HCT116 (cell line): ENCODE results near the gene MRPL20. TPM values are rescaled to one million over a fixed set of nuclear protein-coding genes. Genes with fewer than 3 reads are reported as not detected.

ENCODE experiments used
- ATAC-seq: fragments of 200-7000 bp; cut with Tn5 transposase; 2 replicates; pipeline ENCODE4 v1.9.1; 2020; ENCODE audit warnings: mild to moderate bottlenecking, moderate library complexity
- BruUV-seq: library from RNA; stranded (reverse); fragments of 400-500 nt; replicated peaks from 2 replicates; lab custom pipeline; 2021; lab: Mats Ljungman, UMichigan
- CTCF ChIA-PET: fragments of 300-600 bp; sonication (Branson Sonifier 250); formaldehyde crosslinking; loops from one replicate; lab custom pipeline; 2021; ENCODE audit warnings: antibody characterized with exemption; lab: Charles Lee
- POLR2A ChIA-PET: fragments of 300-600, 350-600 bp; sonication (Branson Sonifier 250); formaldehyde crosslinking; loops from one replicate; lab custom pipeline; 2021; ENCODE audit warnings: antibody characterized with exemption; lab: Charles Lee
- RAD21 ChIA-PET, 2 experiments: fragments of 300-600 bp; sonication (Branson Sonifier 250); formaldehyde crosslinking; loops; one replicate each; lab custom pipeline; 2023; ENCODE audit warnings: low total read pairs in 2 of 2; ENCODE audit not compliant: uncharacterized antibody in 2 of 2, unreplicated experiment in 2 of 2, low non-redundant PET in 1 of 2; lab: Charles Lee
- DNase-seq: peaks from one replicate; pipeline ENCODE4 v3.0.0-alpha.2; 2010; ENCODE audit warnings: low read depth, low spot score
- H2AFZ ChIP-seq: fragments of 200-600 bp; shearing (Covaris generic), sonication (generic); 2 replicates; pipeline ENCODE4 v1.6.1; 2017; ENCODE audit warnings: low read depth, mixed run types, mixed read lengths, antibody characterized with exemption, low read length; ENCODE audit not compliant: poor library complexity, severe bottlenecking
- H3K27ac ChIP-seq: 2 replicates; pipeline ENCODE4 v1.5.1; 2012; ENCODE audit warnings: low read depth, low read length
- H3K27me3 ChIP-seq: fragments of 200-600 bp; sonication (generic); 2 replicates; pipeline ENCODE4 v1.6.1; 2016; ENCODE audit warnings: mixed run types, low read length, mixed read lengths; ENCODE audit not compliant: insufficient read depth
- H3K36me3 ChIP-seq, 2 experiments: fragments of 200-500 bp in 1 of 2; fragments of 200-600 bp in 1 of 2; sonication (Bioruptor generic) in 1 of 2; sonication (generic) in 1 of 2; 2 replicates each; pipeline versions ENCODE4 v1.5.1 to v1.6.1; 2014 to 2016; ENCODE audit warnings: low read length in 2 of 2, inconsistent platforms in 1 of 2, mixed read lengths in 1 of 2, mixed run types in 1 of 2; ENCODE audit not compliant: insufficient read depth in 2 of 2, control insufficient read depth in 1 of 2
- H3K4me1 ChIP-seq, 2 experiments: fragments of 200-600 bp in 1 of 2; sonication (generic) in 1 of 2; 2 replicates each; pipeline versions ENCODE4 v1.5.1 to v1.6.1; 2012 to 2017; ENCODE audit warnings: low read length in 2 of 2, inconsistent platforms in 1 of 2, mild to moderate bottlenecking in 1 of 2, mixed read lengths in 1 of 2, mixed run types in 1 of 2, moderate library complexity in 1 of 2; ENCODE audit not compliant: insufficient read depth in 2 of 2, control insufficient read depth in 1 of 2
- H3K4me2 ChIP-seq: fragments of 200-600 bp; sonication (generic); 2 replicates; pipeline ENCODE4 v1.6.1; 2017; ENCODE audit warnings: mixed run types, low read length, mixed read lengths
- H3K4me3 ChIP-seq, 2 experiments: fragments of 200-600 bp in 1 of 2; sonication (generic) in 1 of 2; replicated peaks in 1 of 2; 2 replicates each; pipeline ENCODE4 v1.5.1; 2011 to 2016; ENCODE audit warnings: low read length in 2 of 2, control low read depth in 1 of 2, low read depth in 1 of 2, mild to moderate bottlenecking in 1 of 2, mixed read lengths in 1 of 2, mixed run types in 1 of 2
- H3K79me2 ChIP-seq: fragments of 200-600 bp; sonication (generic); 2 replicates; pipeline ENCODE4 v1.6.1; 2017; ENCODE audit warnings: mild to moderate bottlenecking, mixed run types, low read length, moderate library complexity, mixed read lengths; ENCODE audit not compliant: insufficient read depth
- H3K9ac ChIP-seq: fragments of 200-600 bp; sonication (generic); 2 replicates; pipeline ENCODE4 v1.6.1; 2016; ENCODE audit warnings: low read length, mixed read lengths
- H3K9me2 ChIP-seq: fragments of 200-600 bp; sonication (generic), shearing (Covaris generic); 2 replicates; pipeline ENCODE4 v1.6.1; 2017; ENCODE audit warnings: mixed run types, mild to moderate bottlenecking, moderate library complexity; ENCODE audit not compliant: insufficient read depth
- H3K9me3 ChIP-seq, 2 experiments: fragments of 200-500 bp in 1 of 2; fragments of 200-600 bp in 1 of 2; sonication (Bioruptor generic) in 1 of 2; sonication (generic) in 1 of 2; 2 replicates each; pipeline ENCODE4 v1.6.1; 2014 to 2017; ENCODE audit warnings: low read length in 2 of 2, mixed read lengths in 2 of 2, inconsistent platforms in 1 of 2, low read depth in 1 of 2, mild to moderate bottlenecking in 1 of 2, mixed run types in 1 of 2, moderate library complexity in 1 of 2; ENCODE audit not compliant: control insufficient read depth in 1 of 2, insufficient read depth in 1 of 2
- H4K20me1 ChIP-seq: fragments of 200-600 bp; sonication (generic), shearing (Covaris generic); 2 replicates; pipeline ENCODE4 v1.6.1; 2017; ENCODE audit warnings: mixed run types, mild to moderate bottlenecking, moderate library complexity; ENCODE audit not compliant: insufficient read depth
- FOSL1 ChIP-seq: IDR thresholded peaks from 2 replicates; pipeline ENCODE4 v1.6.1; 2012; ENCODE audit warnings: low read depth
- YY1 ChIP-seq: IDR thresholded peaks from 2 replicates; pipeline ENCODE4 v1.6.1; 2011; ENCODE audit warnings: low read length, low read depth, moderate library complexity, mild to moderate bottlenecking; ENCODE audit not compliant: insufficient replicate concordance; ENCODE audit errors: extremely low read depth
- intact Hi-C: fragments of 100-400 bp; cut with micrococcal nuclease; formaldehyde crosslinking; loops from 2 replicates; pipeline ENCODE4 v1.10.0; 2022
- total RNA-seq: library from RNA; stranded (reverse); gene quantifications from one replicate; pipeline ENCODE4 v1.2.1, GENCODE V29; 2021; ENCODE audit not compliant: unreplicated experiment
- TF ChIP-seq, protein P1 (sequence below): IDR thresholded peaks from 2 replicates; pipeline ENCODE4 v1.6.1; 2011; ENCODE audit warnings: mild to moderate bottlenecking, low read length, moderate library complexity; ENCODE audit not compliant: insufficient replicate concordance; ENCODE audit errors: extremely low read depth

The MRPL20 gene
- total RNA-seq, 1 experiment from 2014 or later, result 131 TPM

DNA sequence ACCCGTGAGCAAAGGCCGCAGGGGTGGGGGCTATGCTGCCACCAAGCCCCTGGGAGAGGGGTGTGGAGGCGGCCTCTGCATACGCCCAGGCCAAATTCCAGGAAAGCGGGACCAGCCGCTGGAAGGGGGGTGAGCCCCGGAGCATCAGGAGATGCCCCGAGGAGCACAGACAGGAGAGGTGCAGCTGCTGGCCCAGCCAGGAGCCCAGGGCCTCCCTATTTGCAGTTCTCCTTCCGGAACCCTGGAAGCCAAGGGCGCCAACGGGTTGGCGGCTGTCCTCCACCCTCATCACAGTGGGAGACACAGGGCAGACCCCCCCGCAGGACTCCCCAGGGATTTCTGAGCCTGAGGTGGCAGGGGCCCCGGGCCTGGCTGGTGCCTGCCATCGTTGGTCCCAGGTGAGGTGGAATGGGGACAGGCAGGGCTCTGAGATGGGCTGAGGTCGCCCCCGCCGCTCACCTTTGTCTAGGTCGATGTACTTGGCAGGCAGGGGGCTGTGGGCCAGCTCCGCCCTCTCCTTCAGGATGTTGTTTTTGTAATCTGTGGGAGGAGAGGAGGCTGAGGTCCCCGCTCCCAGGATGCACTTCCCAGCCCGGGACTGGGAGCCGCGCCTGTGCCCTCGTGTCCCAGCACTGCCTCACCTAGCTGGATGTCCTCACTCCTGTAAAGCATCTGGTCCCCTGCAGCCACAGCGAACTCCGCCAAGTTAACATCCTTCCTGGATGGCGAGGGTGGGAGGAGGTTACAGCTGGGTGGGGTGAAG is 53.5 kb downstream of the MRPL20 start:
- ChIA-PET CTCF (no interaction called here), RAD21 (no interaction called here), POLR2A (no interaction called here)
- Histone ChIP-seq H3K27me3 (no peaks in the 10 kb centered on the region), H3K4me1 (peaks cover 10 to 43% of the 10 kb centered on the region in 2 experiments), H3K9me2 (no peaks in the 10 kb centered on the region), H3K27ac (no peak overlapping the region; the same call in 1 of the 2 replicates), H3K4me2 (peak overlapping the region; percentile 40), H3K79me2 (peaks cover 3% of the 10 kb centered on the region; the same call in 1 of the 2 replicates), H3K9me3 (no peaks in the 10 kb centered on the region), H3K4me3 (no peak overlapping the region), H3K36me3 (no peaks in the 10 kb centered on the region), H4K20me1 (no peaks in the 10 kb centered on the region), H2AFZ (no peak overlapping the region), H3K9ac (0 out of 2 replicates have a peak overlapping the region, but pooled peaks have one; percentile 12)
- intact Hi-C loops, result no loop called here
- TF ChIP-seq, protein P1, sequence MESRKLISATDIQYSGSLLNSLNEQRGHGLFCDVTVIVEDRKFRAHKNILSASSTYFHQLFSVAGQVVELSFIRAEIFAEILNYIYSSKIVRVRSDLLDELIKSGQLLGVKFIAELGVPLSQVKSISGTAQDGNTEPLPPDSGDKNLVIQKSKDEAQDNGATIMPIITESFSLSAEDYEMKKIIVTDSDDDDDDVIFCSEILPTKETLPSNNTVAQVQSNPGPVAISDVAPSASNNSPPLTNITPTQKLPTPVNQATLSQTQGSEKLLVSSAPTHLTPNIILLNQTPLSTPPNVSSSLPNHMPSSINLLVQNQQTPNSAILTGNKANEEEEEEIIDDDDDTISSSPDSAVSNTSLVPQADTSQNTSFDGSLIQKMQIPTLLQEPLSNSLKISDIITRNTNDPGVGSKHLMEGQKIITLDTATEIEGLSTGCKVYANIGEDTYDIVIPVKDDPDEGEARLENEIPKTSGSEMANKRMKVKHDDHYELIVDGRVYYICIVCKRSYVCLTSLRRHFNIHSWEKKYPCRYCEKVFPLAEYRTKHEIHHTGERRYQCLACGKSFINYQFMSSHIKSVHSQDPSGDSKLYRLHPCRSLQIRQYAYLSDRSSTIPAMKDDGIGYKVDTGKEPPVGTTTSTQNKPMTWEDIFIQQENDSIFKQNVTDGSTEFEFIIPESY, result no peak
- no peak for TF ChIP-seq YY1
- DNase-seq (no peak), ATAC-seq (peak; percentile 24)
- BruUV-seq, result no TSS peak

DNA sequence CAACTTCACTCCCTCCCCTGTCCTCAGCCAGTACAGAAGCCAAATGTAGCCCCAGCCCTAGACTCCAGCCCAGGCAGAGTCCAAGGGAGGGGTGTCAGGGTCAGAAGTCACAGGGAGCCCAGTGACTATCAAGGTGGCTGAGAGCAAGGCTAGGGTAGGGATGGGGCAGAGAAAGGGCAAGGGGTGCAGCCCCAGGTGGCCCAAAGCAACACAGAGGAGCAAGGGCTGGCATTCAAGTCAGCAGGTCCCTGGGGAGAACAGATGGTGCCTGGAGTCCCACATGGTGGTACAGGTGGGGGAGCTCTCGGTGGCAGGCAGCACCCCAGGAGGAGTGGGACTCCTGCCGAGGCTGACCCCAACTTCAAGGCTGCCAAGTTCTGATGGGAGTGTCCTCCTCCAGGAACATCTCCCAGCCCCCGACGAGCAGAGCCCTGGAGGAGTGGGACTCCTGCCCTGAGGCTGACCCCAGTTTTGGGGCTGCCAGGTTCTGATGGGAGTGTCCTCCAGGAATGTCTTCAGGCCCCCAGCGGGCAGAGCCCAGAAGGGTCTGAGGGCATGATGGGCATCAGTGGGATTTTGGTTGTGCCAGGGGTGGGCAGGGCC is 54.2 kb downstream of the MRPL20 start:
- H3K79me2 ChIP-seq, result peaks cover 10% of the 10 kb centered on the region
- no TSS peak for BruUV-seq
- no peaks in the 10 kb centered on the region for H3K27me3 ChIP-seq
- intact Hi-C loops, result no loop called here
- DNase-seq, result no peak
- H4K20me1 ChIP-seq, result no peaks in the 10 kb centered on the region
- ChIA-PET POLR2A (no interaction called here), RAD21 (no interaction called here), CTCF (no interaction called here)
- H3K9ac ChIP-seq, result no peak overlapping the region
- H3K36me3 ChIP-seq, result no peaks in the 10 kb centered on the region
- peak overlapping the region; percentile 40 for H3K4me2 ChIP-seq
- H3K4me1 ChIP-seq, result peaks cover 10 to 41% of the 10 kb centered on the region in 2 experiments
- no peak for ATAC-seq
- no peak overlapping the region for H3K4me3 ChIP-seq
- H3K9me2 ChIP-seq, result no peaks in the 10 kb centered on the region
- no peak for TF ChIP-seq FOSL1
- TF ChIP-seq, all 23 proteins: peak for 0
- Histone ChIP-seq H3K9me3 (no peaks in the 10 kb centered on the region), H3K27ac (no peak overlapping the region), H2AFZ (no peak overlapping the region)

Other genes starting within 250 kb of the MRPL20 start
- gene TTLL10, start 233.4 kb downstream of the MRPL20 start, total RNA-seq, result 0.10 TPM
- 56.2 TPM for gene TNFRSF18, start 200.7 kb downstream of the MRPL20 start, total RNA-seq
- 0.37 TPM for gene TNFRSF4, start 193.1 kb downstream of the MRPL20 start, total RNA-seq
- gene SDF4, start 175.3 kb downstream of the MRPL20 start, total RNA-seq, result 133 TPM
- 16.3 TPM for gene B3GALT6, start 175.1 kb downstream of the MRPL20 start, total RNA-seq
- 6.9 TPM for gene C1QTNF12, start 160.6 kb downstream of the MRPL20 start, total RNA-seq
- gene UBE2J2, start 133.4 kb downstream of the MRPL20 start, total RNA-seq, result 67.7 TPM
- 3.7 TPM for gene SCNN1D, start 126.9 kb downstream of the MRPL20 start, total RNA-seq
- 38.8 TPM for gene ACAP3, start 99.4 kb downstream of the MRPL20 start, total RNA-seq
- gene PUSL1, start 98.7 kb downstream of the MRPL20 start, total RNA-seq, result 47.2 TPM
- 161 TPM for gene INTS11, start 82.6 kb downstream of the MRPL20 start, total RNA-seq
- gene CPTP, start 82.5 kb downstream of the MRPL20 start, total RNA-seq, result 16.3 TPM
- gene TAS1R3, start 76.0 kb downstream of the MRPL20 start, total RNA-seq, result 0.07 TPM
- gene DVL1, start 57.9 kb downstream of the MRPL20 start, total RNA-seq, result 160 TPM
- 0.74 TPM for gene MXRA8, start 48.7 kb downstream of the MRPL20 start, total RNA-seq
- 200 TPM for gene AURKAIP1, start 32.1 kb downstream of the MRPL20 start, total RNA-seq
- 173 TPM for gene CCNL2, start 8.0 kb downstream of the MRPL20 start, total RNA-seq
- not detected for gene ANKRD65, start 14.0 kb upstream of the MRPL20 start, total RNA-seq
- gene VWA1, start 28.4 kb upstream of the MRPL20 start, total RNA-seq, result 50.6 TPM
- gene ATAD3C, start 42.4 kb upstream of the MRPL20 start, total RNA-seq, result 0.61 TPM
- gene ATAD3B, start 64.5 kb upstream of the MRPL20 start, total RNA-seq, result 62.9 TPM
- 92.3 TPM for gene ATAD3A, start 104.9 kb upstream of the MRPL20 start, total RNA-seq
- 2.3 TPM for gene TMEM240, start 133.3 kb upstream of the MRPL20 start, total RNA-seq
- gene SSU72, start 167.6 kb upstream of the MRPL20 start, total RNA-seq, result 134 TPM
- 8.4 TPM for gene FNDC10, start 192.8 kb upstream of the MRPL20 start, total RNA-seq
- gene MIB2, start 208.2 kb upstream of the MRPL20 start, total RNA-seq, result 194 TPM
- gene MMP23B, start 224.9 kb upstream of the MRPL20 start, total RNA-seq, result 8.7 TPM